HEK293 (cell line): Measurements from ENCODE around the gene RFNG.

ENCODE experiments used
- HIC1 ChIP-seq: fragments of 450-650 bp; formaldehyde crosslinking; IDR thresholded peaks from 2 replicates; pipeline ENCODE4 v1.5.1; 2016; ENCODE audit warnings: missing biosample characterization, missing genetic modification characterization
- INSM2 ChIP-seq: fragments of 450-650 bp; formaldehyde crosslinking; IDR thresholded peaks from 2 replicates; pipeline ENCODE4 v1.5.1; 2016; ENCODE audit warnings: missing biosample characterization, missing genetic modification characterization
- KLF1 ChIP-seq: fragments of 450-650 bp; formaldehyde crosslinking; IDR thresholded peaks from 2 replicates; pipeline ENCODE4 v1.5.1; 2016; ENCODE audit warnings: missing biosample characterization, missing genetic modification characterization
- ZFP69B ChIP-seq: fragments of 450-650 bp; formaldehyde crosslinking; IDR thresholded peaks from 2 replicates; pipeline ENCODE4 v1.5.1; 2016; ENCODE audit warnings: missing biosample characterization, missing genetic modification characterization
- ZNF132 ChIP-seq: fragments of 450-650 bp; formaldehyde crosslinking; IDR thresholded peaks from 2 replicates; pipeline ENCODE4 v1.5.1; 2017; ENCODE audit warnings: missing biosample characterization, missing genetic modification characterization, borderline replicate concordance
- ZNF433 ChIP-seq: fragments of 450-650 bp; formaldehyde crosslinking; IDR thresholded peaks from 2 replicates; pipeline ENCODE4 v1.5.1; 2016; ENCODE audit warnings: missing biosample characterization, missing genetic modification characterization, low read depth
- ZNF518A ChIP-seq: fragments of 450-650 bp; formaldehyde crosslinking; conservative IDR thresholded peaks from 2 replicates; pipeline ENCODE4 v1.5.1; 2016; ENCODE audit warnings: low read depth, missing biosample characterization, missing genetic modification characterization
- ZNF530 ChIP-seq: fragments of 450-650 bp; formaldehyde crosslinking; IDR thresholded peaks from 2 replicates; pipeline ENCODE4 v1.5.1; 2016; ENCODE audit warnings: low read depth, missing biosample characterization, missing genetic modification characterization
- ZNF610 ChIP-seq: fragments of 450-650 bp; formaldehyde crosslinking; IDR thresholded peaks from 2 replicates; pipeline ENCODE4 v1.5.1; 2016; ENCODE audit warnings: missing biosample characterization, missing genetic modification characterization, borderline replicate concordance
- ZNF692 ChIP-seq: fragments of 450-650 bp; formaldehyde crosslinking; IDR thresholded peaks from 2 replicates; pipeline ENCODE4 v1.5.1; 2016; ENCODE audit warnings: missing biosample characterization, missing genetic modification characterization
- TF ChIP-seq, protein P1 (sequence below): fragments of 450-650 bp; formaldehyde crosslinking; optimal IDR thresholded peaks from 2 replicates; pipeline ENCODE3; 2016; ENCODE audit warnings: missing biosample characterization, mild to moderate bottlenecking, missing genetic modification characterization
- TF ChIP-seq, protein P2 (sequence below): fragments of 450-650 bp; formaldehyde crosslinking; IDR thresholded peaks from 2 replicates; pipeline ENCODE4 v1.5.1; 2016; ENCODE audit warnings: missing biosample characterization, missing genetic modification characterization, borderline replicate concordance

Gene RFNG

DNA sequence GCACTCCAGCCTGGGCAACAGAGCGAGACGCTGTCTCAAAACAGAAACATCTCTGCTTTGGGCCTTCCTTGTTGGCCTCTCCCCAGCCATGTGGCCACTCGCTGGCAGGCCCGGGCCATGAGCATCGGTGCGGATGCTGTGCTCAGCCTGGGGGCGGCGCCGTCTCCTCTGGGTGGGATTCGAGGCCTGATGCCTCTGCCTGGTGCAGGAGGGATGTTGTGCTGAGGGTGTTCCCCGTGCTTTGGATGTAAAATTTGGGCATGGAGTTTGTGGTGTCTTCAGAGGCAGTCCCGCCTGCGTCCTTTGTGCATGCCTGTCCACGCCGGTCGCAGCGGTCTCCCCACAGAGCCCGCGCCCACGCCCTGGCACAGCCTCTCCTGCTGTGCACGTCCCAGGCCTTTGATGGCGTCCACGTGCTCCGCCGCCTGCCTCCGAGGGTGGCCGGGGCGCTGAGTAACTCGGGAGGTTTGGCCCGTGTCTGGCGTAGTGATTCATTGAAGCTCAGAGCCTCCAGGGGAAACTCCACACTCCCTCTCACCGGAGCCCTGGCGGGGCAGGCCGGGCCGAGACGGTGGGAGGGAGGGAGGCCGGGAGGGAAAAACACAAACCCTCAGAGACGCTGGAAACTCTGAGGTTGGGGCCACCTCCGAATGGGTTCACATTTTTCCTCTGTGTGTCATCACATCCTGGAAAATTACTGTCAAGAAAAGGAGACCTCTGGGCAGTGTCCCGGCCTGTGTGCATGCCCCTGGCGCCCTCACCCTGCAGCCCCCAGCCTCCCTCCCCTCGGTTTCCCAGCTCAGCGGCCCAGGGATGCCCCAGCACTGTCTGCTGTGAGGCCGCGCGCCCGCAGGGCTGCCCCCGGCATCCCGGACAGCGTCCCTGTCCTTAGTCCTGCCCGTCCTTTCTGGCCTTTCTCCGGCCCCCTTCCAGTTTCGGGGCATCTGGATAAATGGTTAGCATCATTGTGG lies 47.9 kb downstream of the RFNG start (continued):
- no peak for TF ChIP-seq ZNF518A
- TF ChIP-seq, protein P1, sequence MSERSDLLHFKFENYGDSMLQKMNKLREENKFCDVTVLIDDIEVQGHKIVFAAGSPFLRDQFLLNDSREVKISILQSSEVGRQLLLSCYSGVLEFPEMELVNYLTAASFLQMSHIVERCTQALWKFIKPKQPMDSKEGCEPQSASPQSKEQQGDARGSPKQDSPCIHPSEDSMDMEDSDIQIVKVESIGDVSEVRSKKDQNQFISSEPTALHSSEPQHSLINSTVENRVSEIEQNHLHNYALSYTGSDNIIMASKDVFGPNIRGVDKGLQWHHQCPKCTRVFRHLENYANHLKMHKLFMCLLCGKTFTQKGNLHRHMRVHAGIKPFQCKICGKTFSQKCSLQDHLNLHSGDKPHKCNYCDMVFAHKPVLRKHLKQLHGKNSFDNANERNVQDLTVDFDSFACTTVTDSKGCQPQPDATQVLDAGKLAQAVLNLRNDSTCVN (tag by site-specific recombination): peak; percentile 43
- no peak for TF ChIP-seq KLF1
- TF ChIP-seq ZNF610 (tag by site-specific recombination): no peak
- TF ChIP-seq ZNF433 (tag by site-specific recombination): no peak
- TF ChIP-seq, protein P2, sequence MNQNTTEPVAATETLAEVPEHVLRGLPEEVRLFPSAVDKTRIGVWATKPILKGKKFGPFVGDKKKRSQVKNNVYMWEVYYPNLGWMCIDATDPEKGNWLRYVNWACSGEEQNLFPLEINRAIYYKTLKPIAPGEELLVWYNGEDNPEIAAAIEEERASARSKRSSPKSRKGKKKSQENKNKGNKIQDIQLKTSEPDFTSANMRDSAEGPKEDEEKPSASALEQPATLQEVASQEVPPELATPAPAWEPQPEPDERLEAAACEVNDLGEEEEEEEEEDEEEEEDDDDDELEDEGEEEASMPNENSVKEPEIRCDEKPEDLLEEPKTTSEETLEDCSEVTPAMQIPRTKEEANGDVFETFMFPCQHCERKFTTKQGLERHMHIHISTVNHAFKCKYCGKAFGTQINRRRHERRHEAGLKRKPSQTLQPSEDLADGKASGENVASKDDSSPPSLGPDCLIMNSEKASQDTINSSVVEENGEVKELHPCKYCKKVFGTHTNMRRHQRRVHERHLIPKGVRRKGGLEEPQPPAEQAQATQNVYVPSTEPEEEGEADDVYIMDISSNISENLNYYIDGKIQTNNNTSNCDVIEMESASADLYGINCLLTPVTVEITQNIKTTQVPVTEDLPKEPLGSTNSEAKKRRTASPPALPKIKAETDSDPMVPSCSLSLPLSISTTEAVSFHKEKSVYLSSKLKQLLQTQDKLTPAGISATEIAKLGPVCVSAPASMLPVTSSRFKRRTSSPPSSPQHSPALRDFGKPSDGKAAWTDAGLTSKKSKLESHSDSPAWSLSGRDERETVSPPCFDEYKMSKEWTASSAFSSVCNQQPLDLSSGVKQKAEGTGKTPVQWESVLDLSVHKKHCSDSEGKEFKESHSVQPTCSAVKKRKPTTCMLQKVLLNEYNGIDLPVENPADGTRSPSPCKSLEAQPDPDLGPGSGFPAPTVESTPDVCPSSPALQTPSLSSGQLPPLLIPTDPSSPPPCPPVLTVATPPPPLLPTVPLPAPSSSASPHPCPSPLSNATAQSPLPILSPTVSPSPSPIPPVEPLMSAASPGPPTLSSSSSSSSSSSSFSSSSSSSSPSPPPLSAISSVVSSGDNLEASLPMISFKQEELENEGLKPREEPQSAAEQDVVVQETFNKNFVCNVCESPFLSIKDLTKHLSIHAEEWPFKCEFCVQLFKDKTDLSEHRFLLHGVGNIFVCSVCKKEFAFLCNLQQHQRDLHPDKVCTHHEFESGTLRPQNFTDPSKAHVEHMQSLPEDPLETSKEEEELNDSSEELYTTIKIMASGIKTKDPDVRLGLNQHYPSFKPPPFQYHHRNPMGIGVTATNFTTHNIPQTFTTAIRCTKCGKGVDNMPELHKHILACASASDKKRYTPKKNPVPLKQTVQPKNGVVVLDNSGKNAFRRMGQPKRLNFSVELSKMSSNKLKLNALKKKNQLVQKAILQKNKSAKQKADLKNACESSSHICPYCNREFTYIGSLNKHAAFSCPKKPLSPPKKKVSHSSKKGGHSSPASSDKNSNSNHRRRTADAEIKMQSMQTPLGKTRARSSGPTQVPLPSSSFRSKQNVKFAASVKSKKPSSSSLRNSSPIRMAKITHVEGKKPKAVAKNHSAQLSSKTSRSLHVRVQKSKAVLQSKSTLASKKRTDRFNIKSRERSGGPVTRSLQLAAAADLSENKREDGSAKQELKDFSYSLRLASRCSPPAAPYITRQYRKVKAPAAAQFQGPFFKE (tag by site-specific recombination): no peak
- TF ChIP-seq ZNF530 (tag by site-specific recombination): no peak
- TF ChIP-seq INSM2 (tag by site-specific recombination): no peak
- TF ChIP-seq ZNF132 (tag by site-specific recombination): no peak
- peak; percentile 84 for TF ChIP-seq HIC1
- no peak; the same call in 1 of the 2 replicates for TF ChIP-seq ZFP69B (tag by site-specific recombination)
- TF ChIP-seq ZNF692 (tag by site-specific recombination): no peak
